ENCODE results near the gene ARHGAP20. TPM values are rescaled to one million over a fixed set of nuclear protein-coding genes. Genes with fewer than 3 reads are reported as not detected.

The ARHGAP20 gene
- total RNA-seq, 1 donor: 17.5 TPM

- TF ChIP-seq CTCF (IDR thresholded peaks at IDR 0.05; ENCODE audit: insufficient read depth, low read length): no peak
- H3K4me3 ChIP-seq (ENCODE audit: low read depth, low read length): no peak overlapping the region
- DNase-seq (ENCODE audit: low read depth): no peak
Measured at GRCh38 chr11:110724358-110724757, 12.1 kb upstream of the ARHGAP20 start.

- peak; percentile 67 for DNase-seq (ENCODE audit: low read depth)
- no peak for TF ChIP-seq CTCF (IDR thresholded peaks at IDR 0.05; ENCODE audit: insufficient read depth, low read length)
Measured at GRCh38 chr11:110720431-110721275, 8.4 kb upstream of the ARHGAP20 start.

GRCh38 chr11:110716361-110716760 is 4.1 kb upstream of the ARHGAP20 start:
- no peak for TF ChIP-seq CTCF (IDR thresholded peaks at IDR 0.05; ENCODE audit: insufficient read depth, low read length)
- DNase-seq (ENCODE audit: low read depth): peak; percentile 60
- H3K4me3 ChIP-seq (ENCODE audit: low read depth, low read length): no peak overlapping the region

More at GRCh38 chr11:110720431-110721275, 8.4 kb upstream of the ARHGAP20 start:
- no peak overlapping the region for H3K4me3 ChIP-seq (ENCODE audit: low read depth, low read length)

GRCh38 chr11:110715541-110715940 is 3.3 kb upstream of the ARHGAP20 start:
- H3K4me3 ChIP-seq (ENCODE audit: low read depth, low read length): no peak overlapping the region
- DNase-seq (ENCODE audit: low read depth): peak; percentile 95
- TF ChIP-seq CTCF (IDR thresholded peaks at IDR 0.05; ENCODE audit: insufficient read depth, low read length): no peak

GRCh38 chr11:110713449-110713776 is 1.2 kb upstream of the ARHGAP20 start:
- H3K4me3 ChIP-seq (ENCODE audit: low read depth, low read length): peak overlapping the region; percentile 87
- no peak for TF ChIP-seq CTCF (IDR thresholded peaks at IDR 0.05; ENCODE audit: insufficient read depth, low read length)
- no peak for DNase-seq (ENCODE audit: low read depth)

- no peak for TF ChIP-seq CTCF (IDR thresholded peaks at IDR 0.05; ENCODE audit: insufficient read depth, low read length)
- peak overlapping the region; percentile 87 for H3K4me3 ChIP-seq (ENCODE audit: low read depth, low read length)
- DNase-seq (ENCODE audit: low read depth): peak; percentile 77
Measured at GRCh38 chr11:110712659-110713448, 617 bp upstream of the ARHGAP20 start.

Data from fibroblast of the aortic adventitia (primary cell).